G401.6 (cell line): ENCODE measurements around the gene ZNF865.

Source experiments
- FAIRE-seq: peaks from 2 replicates; lab custom pipeline; 2012; peaks lifted over from hg19 to GRCh38; lab: Jason Lieb, UNC

The ZNF865 gene

DNA sequence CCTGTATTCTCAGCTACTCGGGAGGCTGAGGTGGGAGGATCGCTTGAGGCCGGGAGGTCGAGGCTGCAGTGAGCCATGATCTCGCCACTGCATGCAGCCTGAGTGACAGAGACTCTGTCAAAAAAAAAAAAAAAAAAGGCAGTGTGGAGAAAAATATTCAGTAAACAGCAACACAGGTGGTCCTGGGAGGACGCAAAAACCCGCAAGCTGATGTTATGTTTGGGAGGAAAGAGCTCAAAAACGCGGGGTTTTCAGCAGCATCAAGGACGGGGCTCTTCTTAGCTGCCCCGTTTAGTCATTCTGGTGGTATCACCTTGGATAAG, 19.5 kb downstream of the ZNF865 start:
- FAIRE-seq, result no peak

DNA sequence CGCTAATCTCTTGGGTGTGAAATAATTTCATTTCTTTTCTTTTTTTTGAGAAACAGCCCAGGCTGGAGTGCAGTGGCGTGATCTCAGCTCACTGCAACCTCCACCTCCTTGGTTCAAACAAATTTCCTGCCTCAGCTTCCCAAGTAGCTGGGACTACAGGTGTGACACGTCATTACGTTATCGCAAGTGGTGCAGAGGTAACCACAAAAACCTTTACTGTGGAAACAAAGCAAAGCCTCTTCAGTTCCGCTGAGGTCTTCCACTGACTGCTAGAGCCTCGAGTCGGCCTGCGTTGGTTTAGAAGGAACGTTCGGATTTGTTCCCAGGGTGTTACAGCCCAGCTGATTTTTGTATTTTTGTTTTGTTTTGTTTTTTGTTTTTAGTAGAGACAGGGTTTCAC, 20.9 kb downstream of the ZNF865 start:
- FAIRE-seq, result no peak

- peak; percentile 80 for FAIRE-seq
Measured at GRCh38 chr19:55632463-55632834, 27.0 kb downstream of the ZNF865 start.

DNA sequence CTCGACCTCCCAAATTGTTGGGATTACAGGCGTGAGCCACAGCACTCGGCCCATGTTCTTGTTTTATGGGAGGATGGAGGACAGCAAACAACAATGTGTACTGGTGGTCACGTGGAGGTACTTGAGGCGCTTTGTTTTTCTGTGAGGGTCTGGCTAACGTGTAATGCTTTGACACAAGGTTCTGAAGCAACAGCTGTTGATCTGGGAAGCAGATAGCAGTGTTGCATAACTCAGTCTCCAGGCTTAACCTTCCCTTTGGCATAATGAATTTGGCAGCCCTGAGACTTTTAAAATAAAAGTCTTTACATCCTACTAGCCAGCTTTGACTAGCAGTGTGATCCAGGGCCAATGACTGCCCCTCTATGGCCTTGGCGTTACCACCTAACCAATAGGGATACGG, 28.4 kb downstream of the ZNF865 start:
- FAIRE-seq, result no peak

- FAIRE-seq, result no peak
Measured at GRCh38 chr19:55635334-55635717, 29.9 kb downstream of the ZNF865 start.

GRCh38 chr19:55635856-55636440, 30.5 kb downstream of the ZNF865 start:
- no peak for FAIRE-seq

DNA sequence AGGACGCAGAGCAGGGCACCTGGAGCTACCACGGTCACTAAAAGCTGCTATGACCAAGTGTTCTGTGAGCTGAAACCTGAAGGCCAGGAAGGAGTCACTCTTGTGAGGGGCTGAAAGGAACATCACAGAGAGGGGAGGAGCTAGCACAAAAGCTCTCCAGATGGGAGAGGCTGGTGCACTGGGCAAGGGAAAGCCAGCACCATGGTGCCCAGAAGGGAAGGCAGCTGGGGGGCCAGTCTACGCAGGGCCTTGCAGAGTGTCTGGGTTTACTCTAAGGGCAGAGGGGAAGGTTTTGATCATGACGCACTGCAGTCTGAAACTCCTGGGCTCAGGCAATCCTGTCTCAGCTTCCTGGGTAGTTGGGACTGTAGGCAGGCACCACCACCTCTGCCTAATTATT, 31.3 kb downstream of the ZNF865 start:
- FAIRE-seq, result no peak

DNA sequence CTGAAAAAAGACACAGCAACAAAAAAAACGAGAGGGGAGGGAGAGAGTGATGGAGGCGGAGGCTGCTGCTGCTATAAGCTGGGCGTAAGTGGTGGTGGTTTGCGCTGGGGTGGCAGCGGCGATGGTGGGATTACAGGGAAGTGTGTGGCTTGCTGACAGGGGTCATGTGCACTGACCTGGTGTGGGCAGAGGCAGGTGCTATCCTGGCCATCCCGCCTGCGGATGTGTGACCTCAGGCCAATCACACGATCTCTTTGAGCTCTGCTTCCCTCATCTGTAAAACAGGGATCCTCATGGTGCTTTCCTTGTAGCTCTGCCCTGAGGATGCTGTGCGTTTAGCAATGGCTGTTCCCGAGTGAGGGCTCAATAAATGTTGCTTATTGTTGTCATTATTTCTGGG, 32.1 kb downstream of the ZNF865 start:
- FAIRE-seq, result no peak

DNA sequence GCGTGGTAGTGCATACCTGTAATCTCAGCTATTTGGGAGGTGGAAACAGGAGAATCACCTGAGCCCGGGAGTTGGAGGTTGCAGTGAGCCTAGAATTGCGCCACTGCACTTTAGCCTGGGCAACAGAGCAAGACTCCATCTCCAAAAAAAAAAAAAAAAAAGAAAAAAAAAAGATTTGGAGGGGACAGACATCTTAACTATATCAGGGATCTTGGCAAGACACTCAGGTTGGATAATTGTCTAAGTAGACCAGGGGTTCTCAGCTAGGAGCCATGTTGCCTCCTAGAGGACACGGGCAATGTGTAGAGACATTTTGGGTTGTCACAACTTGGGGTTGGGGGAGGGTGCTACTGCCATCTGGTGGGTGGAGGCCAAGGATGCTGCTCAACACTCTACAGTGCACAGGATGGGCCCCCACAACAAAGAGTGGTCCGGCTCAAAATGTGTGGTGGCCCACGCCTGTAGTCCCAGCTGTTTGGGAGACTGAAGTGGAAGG, 33.5 kb downstream of the ZNF865 start:
- FAIRE-seq, result no peak

DNA sequence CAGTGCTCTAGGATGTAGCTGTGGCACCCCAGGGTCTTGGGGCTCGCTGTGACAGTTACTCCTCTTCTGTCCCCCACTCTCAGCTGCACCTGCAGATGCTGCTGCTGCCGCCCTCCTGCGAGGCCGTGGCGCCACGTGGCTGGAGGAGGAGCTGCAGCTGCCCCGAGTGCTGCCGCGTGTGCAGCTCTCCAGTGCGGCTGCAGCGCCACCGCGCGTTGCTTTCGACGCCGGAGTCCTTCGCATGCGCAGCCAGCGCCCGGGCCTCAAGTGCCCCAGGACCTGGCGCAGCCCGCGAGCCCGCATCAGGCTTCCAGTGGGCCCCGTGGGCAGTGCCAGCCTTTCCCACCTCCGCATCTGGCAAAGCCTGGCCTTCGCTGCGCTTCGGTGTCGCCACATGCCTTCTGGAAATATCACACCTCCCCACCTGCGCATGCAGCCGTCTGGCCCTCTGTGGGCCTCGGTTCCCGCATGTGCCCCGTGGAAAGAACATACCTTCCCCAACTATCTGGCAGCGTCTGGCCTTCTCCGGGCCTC, 34.7 kb downstream of the ZNF865 start:
- FAIRE-seq, result no peak

- FAIRE-seq, result no peak
Measured at GRCh38 chr19:55640577-55641425, 35.4 kb downstream of the ZNF865 start, which contains the start of gene ZNF580. TSS of gene ZNF580 (plus strand) at chr19:55641002. CDS start at chr19:55642509, 1,507 bp downstream.

DNA sequence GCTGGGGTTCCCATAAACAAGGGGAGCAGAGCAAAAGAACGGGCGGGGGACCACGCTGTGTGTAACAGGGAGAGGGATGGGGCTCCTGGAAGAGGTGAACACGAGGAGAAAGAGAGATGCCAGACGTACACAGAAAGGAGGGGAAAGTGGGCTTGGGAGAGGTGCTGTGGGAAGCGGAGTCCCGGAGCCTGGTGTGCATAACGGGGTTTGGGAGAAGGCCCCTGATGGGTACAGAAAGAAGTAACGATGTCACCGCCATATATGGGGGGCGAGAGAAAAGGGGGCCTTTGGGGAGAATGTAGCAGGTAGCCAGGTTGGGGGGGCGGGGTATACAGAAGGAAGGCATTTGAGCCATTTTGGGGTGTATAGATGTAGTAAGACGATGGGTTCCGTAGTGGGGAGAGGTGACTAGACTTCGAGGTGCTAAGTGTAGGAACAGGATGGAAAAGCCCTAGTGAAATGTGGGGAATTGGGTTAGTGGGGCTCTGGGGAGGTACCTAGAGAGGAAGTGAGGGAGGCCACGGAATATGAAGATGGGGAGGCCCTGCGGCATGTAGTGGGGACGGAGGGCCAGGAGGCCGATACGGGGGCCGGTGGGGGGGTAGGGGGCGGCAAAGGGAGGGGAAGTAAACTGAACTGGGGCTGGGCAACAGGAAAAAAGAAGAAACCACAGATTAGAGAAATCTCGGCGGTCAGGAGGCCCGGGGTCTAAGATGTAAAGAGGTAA, 36.1 kb downstream of the ZNF865 start:
- FAIRE-seq, result no peak

GRCh38 chr19:55642153-55643002, 36.9 kb downstream of the ZNF865 start:
- no peak for FAIRE-seq

DNA sequence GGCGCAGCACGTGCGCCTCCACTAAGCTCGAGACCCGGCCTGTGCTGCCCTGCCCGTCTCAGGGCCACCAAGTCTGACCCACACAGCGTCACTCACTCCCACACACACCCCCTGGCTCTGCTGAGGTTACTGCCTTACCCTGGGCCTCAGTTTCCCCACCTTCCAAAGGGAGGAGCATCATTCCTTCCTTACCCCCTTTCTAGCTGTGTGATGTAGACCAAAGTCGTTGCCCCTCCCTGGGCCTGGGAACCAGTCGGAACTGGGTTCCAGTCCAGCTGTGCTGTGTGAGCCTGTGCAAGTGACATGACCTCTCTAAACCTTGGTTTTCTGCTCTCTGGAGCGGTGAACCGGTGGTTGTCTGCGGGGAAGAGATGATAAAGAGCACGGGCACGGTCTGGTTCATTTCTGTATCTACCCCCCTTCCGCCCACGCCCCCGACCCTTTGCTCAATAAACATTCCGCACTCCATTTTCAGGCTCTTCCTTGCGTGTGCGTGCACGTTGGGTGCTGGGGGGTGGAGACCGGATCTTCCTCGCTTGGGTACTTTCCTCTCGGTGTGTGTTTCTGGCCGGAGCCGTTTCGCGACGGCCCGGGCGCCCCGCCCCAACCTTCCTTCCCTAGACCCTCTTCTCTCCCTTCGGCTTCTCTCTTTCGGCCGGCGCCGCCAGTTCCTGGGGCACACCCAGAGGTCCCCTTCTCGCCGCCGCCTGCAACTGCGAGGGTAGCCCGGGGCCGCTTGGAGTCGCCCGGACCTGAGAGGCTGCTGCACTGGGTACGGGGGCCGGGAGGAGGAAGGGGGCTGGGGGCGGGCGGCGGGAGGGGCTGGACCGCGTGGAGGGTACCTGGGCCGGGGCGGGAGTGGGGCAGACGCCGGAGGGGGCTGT, 37.8 kb downstream of the ZNF865 start, which contains the start of gene ZNF581:
Gene ZNF581 (plus strand): TSS at position 647 of the 884 bp plus-strand sequence. CDS start 923 bp downstream, outside the sequence.
- FAIRE-seq, result peak; percentile 77

- FAIRE-seq, result no peak
Measured at GRCh38 chr19:55643887-55644176, 38.4 kb downstream of the ZNF865 start.

GRCh38 chr19:55644191-55644833, 38.9 kb downstream of the ZNF865 start:
- FAIRE-seq, result no peak

- FAIRE-seq, result no peak
Measured at GRCh38 chr19:55644842-55645511, 39.5 kb downstream of the ZNF865 start.

DNA sequence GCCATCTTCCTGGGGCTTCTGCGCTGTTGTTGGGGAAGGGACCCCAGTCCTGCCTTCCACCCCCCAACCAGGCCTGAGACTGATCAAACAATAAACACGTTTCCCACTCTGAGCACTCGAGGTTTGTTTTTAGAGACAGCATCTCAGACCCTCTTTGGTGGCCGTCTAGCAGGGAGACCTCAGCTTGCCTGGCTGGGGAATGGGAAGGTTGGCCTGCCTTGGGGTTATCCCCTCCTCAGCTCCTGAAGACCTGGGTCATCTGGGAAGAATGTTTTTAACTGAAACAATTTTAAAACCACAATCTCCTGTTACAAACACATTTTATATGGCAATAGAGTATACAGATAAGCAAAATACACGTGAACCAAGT, 40.0 kb downstream of the ZNF865 start:
- FAIRE-seq, result no peak

DNA sequence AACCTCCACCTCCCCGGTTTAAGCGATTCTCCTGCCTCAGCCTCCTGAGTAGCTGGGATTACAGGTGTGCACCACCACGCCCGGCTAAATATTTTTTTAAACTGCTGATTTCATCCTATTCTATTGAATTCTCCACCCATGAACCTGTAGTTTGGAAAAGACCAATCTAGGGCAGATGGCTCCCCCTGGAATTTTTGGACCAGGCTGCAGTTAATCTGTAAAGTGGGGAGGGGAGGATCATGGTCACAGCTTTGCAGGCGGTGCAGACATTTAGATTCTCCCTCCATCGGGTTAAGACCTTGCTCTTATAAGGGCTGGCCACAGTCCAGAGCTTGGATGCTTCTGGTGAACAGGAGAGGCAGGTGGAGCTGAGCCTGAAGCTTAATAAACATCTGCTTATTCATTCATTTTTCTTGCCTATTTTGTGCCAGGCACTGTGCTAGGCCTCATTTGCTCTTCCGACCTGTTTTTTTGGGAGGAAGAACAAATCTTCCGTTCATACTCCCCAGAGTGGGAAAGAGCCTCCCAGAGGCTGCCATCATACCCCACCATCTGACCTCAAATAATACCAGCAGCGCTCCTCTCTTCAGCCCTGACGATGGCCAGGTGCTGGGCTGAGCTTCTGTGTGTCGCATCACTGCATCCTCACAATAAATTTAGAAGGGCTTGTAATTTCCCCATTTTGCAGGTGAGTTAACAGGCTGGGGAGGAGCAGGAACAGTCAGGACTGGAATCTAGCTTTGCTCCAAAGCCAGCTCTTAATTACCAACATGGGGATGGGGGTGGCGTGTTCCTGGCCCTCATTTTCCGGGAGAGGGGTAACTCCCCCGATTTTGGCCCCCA, 41.7 kb downstream of the ZNF865 start:
- no peak for FAIRE-seq
